GM19023 (cell line): ENCODE data around the gene DDX20.

ENCODE experiments used
- ATAC-seq: cut with Tn5 transposase; IDR thresholded peaks from one replicate; pipeline ENCODE4 v1.9.1; 2021; ENCODE audit warnings: mild to moderate bottlenecking, moderate library complexity; ENCODE audit not compliant: unreplicated experiment

The DDX20 gene, protein sequence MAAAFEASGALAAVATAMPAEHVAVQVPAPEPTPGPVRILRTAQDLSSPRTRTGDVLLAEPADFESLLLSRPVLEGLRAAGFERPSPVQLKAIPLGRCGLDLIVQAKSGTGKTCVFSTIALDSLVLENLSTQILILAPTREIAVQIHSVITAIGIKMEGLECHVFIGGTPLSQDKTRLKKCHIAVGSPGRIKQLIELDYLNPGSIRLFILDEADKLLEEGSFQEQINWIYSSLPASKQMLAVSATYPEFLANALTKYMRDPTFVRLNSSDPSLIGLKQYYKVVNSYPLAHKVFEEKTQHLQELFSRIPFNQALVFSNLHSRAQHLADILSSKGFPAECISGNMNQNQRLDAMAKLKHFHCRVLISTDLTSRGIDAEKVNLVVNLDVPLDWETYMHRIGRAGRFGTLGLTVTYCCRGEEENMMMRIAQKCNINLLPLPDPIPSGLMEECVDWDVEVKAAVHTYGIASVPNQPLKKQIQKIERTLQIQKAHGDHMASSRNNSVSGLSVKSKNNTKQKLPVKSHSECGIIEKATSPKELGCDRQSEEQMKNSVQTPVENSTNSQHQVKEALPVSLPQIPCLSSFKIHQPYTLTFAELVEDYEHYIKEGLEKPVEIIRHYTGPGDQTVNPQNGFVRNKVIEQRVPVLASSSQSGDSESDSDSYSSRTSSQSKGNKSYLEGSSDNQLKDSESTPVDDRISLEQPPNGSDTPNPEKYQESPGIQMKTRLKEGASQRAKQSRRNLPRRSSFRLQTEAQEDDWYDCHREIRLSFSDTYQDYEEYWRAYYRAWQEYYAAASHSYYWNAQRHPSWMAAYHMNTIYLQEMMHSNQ

DNA sequence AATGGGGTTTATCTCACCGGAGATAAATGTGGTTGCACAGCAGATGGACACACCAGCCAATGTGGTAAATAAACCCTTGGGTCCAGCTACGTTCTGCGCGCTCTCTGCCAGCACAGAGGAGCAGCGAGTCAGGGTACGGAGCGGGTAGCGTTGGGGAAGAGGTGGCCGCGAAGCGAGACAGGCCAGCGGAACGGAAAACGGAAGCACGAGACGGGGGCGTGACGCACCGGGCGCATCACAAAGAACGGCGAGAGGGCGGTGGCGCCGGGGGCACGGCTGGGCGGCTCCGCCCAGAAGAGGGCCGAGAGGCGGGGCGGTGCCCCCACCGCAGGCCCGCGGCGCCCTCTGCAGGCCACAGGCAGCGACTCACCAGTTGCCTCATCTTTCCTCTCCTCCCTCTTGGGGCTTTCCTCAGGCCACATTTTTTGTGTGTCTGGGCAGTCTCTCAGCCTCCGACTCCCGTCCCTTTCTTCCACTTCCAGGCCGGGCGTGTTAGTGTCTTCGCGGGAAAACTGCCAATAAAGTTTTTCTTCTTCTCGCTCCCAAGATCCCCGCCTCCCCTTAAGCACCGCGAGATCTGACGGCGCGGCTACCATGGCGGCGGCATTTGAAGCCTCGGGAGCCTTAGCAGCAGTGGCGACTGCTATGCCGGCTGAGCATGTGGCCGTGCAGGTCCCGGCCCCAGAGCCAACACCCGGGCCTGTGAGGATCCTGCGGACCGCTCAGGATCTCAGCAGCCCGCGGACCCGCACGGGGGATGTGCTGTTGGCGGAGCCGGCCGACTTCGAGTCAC lies at the start of gene DDX20:
Gene DDX20 (plus strand): TSS at position 571 of the 793 bp plus-strand sequence. CDS start 24 bp downstream, at position 595.
- peak; percentile 89 for ATAC-seq

DNA sequence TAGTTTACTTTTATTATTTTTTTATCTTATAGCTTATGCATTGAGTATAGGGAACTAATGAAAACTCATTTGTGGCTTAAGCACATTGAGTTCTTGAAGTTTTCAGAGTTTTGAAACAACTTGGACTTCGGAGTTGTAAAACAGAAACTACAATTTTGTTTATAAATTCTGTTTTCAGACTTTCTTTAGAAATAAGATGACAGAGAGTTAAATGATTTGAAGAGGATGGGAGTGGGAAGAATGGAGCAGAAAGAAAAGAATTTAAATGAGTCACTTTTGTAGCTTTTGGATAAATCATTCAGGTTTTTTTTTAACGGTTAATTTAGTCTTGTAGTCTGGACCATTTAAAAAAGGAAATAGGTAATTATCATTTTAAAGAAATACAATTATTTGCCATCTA lies 48.8 kb upstream of the DDX20 start:
- no peak for ATAC-seq

DNA sequence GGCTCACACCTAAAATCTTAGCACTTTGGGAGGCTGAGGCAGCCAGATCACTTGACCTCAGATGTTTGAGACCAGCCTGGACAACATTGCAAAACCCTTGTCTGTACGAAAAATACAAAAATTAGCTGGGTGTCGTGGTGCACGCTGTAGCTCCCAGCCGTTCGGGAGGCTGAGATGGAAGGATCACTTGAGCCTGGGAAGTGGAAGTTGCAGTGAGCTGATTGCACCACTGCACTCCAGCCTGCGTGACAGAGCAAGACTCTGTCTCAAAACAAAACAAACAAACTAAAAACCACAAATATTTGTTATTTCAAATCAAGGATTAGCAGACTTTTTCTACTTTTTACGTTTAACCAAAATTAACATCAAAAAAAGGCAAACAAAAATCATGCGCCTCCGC lies 47.8 kb upstream of the DDX20 start:
- ATAC-seq, result no peak

DNA sequence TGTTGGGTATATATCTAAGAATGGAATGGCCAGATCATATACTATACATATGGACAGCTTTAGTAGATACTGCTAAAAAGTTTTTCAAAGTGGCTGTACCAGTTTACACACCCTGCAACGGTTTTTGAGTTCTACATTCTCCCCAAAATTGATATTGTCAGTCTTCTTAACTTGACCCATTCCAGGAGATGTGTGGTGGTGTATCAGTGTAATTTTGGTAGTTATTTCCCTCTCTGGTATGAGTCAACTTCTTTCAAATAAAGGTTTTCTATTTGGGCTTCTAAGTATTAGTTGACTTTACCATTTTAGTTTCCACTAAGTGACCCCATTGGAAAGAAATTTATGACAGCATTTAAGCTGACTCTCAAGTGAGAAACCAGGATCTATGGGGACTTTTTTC lies 45.7 kb upstream of the DDX20 start:
- ATAC-seq, result no peak

DNA sequence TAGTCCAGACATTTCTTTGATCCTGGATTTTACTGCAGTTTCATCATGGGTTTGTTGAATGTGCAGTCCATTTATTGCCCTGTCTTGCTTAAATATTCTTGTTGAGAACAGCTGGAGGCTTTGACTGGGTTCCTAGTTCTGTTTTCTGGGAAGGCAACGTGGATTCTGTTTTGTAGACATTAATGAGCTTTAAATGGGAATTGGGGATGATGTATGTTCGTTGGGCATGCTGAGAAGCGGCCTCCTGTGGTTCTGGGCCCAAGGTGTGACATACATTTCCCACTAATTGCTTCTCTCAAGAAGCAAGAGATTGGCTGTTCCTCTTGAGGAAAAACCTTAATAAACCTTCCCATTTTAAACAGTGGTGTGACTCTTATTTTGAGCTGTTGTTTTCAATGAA lies 39.4 kb upstream of the DDX20 start:
- ATAC-seq, result no peak

DNA sequence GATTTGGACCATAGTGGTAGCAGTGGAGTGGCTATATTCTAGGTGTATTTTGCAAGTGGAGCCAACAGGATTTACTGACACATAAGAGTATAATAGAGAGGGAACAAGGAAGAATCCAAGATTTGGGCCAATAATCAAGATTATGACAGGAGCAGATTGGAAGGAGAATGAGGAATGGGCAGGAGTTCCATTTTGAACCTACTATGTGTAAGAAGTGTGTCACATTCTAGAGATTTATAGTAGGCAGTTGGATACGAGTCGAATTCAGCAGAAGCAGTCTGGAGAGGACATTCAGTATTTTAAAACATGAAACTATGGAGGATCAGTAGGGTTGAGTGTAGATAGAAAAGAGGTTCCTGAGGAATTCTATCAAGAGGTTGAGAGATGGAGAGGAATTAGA lies 38.3 kb upstream of the DDX20 start:
- ATAC-seq, result no peak

DNA sequence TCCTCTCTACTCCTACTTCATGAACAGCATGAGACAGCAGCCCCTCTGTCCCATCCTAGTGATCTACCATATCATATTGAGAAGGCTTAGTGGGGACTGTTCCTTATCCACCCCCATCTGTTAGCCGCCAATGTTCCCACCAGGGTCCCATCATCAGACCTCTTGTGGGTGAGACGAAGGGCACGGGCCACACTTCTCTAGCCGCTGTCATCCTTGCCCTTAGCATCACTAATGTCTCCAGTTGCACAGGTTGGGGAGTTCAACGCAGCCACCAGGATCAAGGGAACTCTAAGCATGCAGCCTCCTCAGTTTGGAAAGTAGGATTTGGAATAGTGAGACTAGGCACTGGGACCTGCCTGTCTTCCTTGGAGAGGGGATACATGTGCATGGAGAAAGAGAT lies 36.6 kb upstream of the DDX20 start:
- no peak for ATAC-seq

DNA sequence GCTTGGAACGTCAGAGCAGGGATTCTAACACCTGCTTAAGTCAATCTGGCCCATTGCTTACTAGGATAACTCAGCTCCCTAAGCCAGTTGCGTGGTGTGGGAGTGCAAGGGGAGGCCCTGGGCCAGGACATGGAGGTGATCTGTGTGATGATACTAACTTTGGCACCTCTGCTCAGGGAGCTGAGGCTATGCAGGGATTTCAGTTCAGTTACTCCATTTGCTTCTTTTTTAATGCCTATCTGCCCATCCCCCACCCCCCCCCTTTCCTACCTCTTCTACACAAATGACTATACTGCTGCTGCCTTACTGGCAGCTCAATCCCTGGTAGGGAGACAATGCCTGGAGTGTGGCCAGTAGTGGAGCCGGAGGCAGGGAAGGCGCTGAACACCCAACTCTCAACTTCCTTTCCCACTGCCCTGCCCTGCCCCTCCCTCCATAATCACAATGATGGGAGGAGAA lies 36.0 kb upstream of the DDX20 start:
- ATAC-seq, result no peak

DNA sequence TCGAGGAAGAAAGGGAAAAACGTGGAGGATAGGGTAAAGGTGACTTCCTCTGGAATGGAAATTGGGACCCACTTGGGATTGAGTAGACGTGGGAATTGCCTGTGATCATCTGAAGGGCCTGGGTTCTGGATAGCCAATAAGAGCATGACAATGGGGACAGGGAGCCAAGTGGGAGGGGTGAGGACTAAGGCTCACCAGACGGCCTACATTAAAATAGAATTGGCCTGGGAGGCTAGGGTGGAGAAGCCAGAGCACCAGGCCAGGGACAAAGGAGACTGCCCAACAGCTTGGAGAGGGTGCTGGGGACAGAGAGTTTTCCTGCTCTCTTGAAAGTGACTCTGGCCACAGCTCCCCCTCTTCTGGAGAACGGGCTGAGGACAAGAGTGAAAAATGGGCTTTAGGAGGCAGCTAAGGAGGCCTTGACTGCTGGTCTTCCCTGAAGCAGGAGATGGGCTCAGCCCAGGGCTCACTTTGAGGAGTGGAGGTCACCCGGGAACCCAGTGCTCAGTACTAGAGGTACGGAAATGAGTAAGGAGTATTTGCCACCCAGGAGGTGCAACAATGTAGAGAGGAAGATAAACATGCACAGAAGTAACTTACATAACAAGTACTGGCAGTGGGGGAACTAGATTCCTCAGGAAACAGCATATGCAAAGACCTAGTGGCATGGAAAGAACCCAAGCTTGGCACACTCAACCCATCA lies 35.3 kb upstream of the DDX20 start:
- ATAC-seq, result no peak

DNA sequence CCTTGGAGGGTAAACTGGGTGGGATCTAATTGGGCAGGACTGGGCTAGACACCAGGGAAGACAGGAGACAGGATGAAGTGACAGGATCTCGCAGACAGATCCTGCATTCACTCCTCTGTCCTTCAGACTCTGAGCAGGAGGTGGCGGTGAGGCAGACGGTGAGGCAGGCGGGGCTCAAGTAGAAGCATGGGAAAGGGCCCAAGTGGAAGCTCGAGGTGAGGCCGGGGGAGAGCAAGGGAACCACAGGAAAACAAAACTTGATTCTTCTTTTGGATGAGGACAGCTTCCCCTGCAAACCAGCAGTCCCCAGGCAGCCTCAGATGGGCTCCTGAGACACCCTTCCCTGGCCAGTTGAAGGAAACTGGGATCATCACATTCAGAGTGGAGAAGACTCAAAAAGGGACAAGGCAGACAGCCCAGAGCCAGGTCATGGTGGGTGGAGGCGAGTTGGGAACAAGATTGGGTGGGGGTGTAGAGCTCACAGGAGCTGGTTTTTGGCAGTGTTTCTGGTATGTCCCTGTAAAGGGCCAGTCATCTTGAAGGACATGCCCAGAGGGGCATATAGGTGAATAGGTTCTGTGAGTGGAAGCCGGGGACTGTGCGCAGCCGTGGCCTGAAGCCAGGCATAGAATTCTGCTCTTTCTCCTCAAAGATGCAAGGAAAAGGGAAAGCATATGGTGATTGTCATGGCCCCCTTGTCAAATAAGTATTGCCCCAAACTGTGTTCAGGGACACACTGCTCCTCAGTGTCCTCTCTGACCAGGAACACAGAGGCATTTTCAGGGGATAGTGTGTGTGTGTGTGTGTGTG lies 34.5 kb upstream of the DDX20 start:
- ATAC-seq, result no peak

DNA sequence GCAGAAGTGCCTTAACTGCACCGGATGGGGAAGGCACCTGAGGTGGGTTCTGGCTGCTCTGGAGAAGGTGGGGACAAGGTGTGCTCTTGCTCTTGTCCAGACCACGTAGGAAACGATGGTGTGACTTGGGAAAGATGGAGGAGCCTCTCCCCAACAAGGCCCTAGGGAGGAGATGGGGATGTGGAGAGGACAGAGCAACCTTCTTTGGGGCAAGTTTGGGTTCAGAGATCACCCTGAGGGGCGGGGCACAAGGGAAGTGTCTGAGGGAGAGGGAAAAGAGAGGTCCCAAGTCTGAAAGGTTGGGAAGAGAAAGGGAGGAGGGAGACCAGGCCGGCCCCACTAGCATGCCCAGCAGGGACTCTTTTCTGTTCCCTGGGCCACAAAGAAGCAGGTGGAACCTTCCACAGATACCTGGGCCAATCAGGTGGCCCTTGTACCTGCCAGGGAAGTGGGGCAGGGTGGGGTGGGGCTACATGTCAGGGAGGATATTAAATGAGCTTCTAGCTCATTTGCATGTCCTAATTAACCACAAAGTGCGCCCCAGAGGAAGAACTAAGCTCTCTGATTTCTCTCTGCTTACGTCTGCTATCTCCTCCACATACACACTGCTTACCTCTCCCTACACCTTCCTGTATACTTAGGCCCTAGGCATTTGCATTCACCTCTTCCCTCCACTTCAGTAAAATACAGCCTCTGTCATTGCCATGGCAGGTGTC lies 32.5 kb upstream of the DDX20 start:
- ATAC-seq, result no peak

DNA sequence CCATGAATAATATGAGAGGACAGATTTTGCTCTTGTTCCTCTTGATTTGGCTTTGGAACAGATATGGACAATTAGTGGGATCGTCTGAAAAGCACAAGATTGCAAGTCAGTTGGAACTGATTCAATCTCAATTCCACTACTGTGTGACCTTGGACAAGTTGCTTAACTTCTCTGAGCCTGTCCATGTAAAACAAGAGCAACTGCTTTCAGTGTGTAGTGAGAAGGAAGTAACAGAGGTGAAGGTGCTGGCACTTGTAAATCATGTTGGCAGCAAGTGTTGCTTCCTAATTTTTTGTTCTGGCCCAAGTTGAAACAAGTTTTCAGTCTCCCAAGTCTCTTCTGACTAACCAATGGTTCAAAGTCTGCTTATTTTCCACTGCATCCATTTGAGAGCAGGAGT lies 31.8 kb upstream of the DDX20 start:
- ATAC-seq, result no peak

DNA sequence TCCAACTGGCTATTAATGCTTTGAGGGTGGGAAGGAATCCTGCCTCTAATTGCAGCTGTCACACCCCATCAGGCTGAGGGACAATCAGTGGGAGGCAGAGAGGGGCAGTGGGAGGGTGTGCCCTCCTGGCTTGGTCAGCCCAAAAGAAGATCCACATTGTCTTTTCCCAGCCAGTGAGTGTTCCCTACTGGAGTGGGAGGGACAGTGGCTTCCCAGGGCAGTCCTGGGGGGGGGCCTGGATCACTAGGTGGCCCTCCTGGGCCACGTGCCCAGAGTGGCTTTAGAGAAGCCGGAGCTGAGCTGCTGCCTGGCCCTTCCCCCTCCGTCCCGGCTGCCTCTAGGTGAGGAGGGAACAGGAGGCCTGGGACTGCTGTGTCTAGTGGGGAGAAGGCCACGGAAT lies 30.5 kb upstream of the DDX20 start:
- ATAC-seq, result no peak

DNA sequence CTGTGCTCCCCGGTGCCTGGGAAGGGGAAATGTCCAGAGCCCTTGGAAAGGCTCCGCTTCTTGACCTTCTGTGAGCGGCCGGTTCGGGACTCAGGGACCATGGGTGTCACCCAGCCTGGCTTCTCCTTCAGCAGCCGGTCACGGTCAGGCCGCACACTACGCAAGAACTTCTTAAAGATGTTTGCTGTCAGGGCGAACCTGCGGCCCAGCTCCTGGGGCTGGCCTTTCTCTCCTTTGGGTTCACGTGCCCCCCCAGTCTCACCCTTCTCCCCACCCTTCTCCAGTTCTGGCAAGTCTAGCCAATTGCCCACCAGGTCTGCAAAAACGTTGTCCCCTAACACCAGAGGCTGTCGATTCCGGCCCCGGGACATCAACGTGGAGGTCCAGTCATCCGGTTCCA lies 28.6 kb upstream of the DDX20 start:
- ATAC-seq, result no peak

DNA sequence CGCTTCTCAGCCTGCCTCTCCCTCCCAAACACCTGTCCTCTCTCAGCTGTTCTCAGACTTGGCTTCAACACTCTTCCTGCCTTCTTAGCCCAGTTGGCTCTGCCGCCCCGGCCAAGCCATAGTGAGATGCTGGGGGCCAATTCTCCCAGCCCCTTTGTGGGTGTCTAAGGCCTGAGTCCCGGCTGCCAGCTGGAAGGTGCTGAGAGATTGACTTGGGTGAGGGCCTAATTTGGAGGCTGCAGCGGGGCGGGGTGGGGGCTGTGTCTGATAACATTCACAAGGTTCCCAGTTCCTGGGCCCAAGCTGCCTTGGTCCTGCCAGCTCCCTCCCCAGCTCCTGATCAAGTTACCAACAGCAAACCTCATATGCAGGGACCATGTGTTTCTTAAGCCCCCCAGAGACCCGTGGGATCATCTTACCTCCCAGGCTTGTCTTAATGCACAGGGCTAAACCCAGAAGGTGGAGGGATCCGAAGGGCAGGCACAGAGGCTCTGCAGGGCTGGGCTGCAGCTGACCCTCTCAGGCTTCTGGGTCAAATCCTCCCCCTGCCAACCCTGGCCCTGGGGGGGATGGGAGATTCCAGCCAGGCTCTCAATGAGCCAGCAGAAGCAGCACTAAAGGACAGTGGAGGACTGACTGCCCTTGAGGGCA lies 26.3 kb upstream of the DDX20 start:
- no peak for ATAC-seq

DNA sequence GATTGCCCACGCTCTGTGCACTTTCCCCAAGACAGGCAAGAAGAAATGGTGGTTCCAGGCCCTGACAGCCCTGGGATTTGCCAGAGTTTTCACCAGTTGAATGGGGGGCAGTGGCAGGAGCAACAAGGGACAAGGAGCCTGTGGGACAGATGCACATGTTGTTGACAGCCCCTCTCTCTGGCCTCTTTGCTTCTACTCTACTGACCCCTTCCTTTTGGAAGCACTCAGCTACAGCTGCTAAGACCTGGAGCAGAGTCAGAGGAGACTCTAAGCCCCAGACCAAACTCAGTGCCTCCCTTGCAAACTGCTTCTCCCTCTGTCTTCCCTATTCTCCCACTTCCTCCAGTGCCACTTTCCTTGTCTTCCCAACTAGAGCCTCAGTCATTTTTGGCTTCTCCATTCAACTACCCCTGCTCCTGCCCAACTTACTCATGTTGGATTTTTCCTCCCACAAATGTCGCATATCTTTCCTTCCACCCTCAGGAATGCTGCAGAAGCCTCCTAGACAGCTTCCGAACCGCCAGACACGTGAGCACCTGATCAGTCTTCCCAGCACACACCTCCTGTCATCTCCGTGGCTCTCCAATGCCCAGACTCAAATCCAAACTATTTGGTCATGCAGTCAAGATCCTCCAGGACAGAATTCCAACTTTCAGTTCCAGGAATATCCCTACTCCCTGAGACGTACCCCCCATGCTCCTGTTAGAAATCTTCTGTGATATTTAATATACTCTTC lies 25.6 kb upstream of the DDX20 start:
- no peak for ATAC-seq

DNA sequence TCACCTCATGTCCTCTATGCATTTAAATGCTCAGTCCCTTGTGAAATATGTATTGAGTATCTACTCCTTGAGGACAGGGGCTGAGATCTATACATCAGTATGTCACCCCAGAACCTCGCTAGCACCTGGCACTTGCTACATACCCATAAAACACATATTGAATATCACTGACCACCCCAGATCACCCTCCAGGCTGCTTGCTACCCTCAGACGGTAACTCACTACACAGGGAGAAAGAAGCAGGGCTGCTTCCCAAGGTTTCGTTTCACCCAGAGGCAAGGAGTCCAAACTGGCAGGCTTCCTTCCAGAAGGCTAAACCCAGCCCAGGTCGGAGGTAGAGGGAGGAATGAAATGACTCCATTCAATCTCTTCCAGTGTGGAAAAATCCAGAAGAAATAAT lies 25.0 kb upstream of the DDX20 start:
- no peak for ATAC-seq

DNA sequence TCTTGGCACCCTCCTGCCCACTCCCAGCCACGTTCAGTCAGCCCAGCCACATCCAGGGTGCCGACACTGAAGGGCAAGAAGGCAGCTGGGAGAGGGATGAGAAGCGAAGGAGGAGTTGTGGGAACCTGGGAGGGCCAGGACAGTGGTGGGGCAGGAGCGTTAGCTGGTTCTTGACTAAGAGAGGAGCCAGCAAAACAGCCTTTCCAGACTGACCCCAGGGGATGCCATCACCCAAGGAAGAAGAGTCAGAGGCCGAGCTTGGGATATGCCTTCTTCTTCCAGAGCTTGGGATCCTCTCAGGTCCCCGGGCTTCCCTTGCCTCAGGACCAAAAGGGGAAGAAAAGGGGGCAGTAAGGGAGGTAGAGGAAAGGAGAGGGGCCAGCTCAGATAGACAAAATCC lies 23.7 kb upstream of the DDX20 start:
- no peak for ATAC-seq
